ENCODE data around the gene MITF.

MITF gene

GRCh38 chr3:69842789-69843188, 103.5 kb downstream of the MITF start:
- H3K27ac ChIP-seq (replicated peaks) = no peak overlapping the region
- H3K4me3 ChIP-seq (replicated peaks; ENCODE audit: insufficient read depth, low read length) = no peak overlapping the region
- DNase-seq (ENCODE audit: low read depth in 1 of 2, low spot score in 1 of 2) = no peak
- no peak for TF ChIP-seq GABPA (IDR thresholded peaks at IDR 0.05; ENCODE audit: low read depth)
- TF ChIP-seq REST (IDR thresholded peaks at IDR 0.05; ENCODE audit: insufficient replicate concordance, low read depth) = no peak
- TF ChIP-seq POLR2AphosphoS5 (IDR thresholded peaks at IDR 0.05; ENCODE audit: low read depth) = no peak
- no peak for TF ChIP-seq SPI1 (IDR thresholded peaks at IDR 0.05; ENCODE audit: borderline replicate concordance, low read depth)
- no peak for TF ChIP-seq CTCF (IDR thresholded peaks at IDR 0.05; ENCODE audit: insufficient read depth, low read length)
- H3K27me3 ChIP-seq (ENCODE audit: insufficient read depth, poor library complexity, severe bottlenecking) = no peaks in the 10 kb centered on the region

- TF ChIP-seq SPI1 (IDR thresholded peaks at IDR 0.05; ENCODE audit: borderline replicate concordance, low read depth) (no peak), POLR2AphosphoS5 (IDR thresholded peaks at IDR 0.05; ENCODE audit: low read depth) (no peak), REST (IDR thresholded peaks at IDR 0.05; ENCODE audit: insufficient replicate concordance, low read depth) (no peak), GABPA (IDR thresholded peaks at IDR 0.05; ENCODE audit: low read depth) (no peak), CTCF (IDR thresholded peaks at IDR 0.05; ENCODE audit: insufficient read depth, low read length) (no peak)
- Histone ChIP-seq H3K27me3 (ENCODE audit: insufficient read depth, poor library complexity, severe bottlenecking) (no peaks in the 10 kb centered on the region), H3K4me3 (replicated peaks; ENCODE audit: insufficient read depth, low read length) (no peak overlapping the region), H3K27ac (replicated peaks) (no peak overlapping the region)
- DNase-seq (ENCODE audit: low read depth in 1 of 2, low spot score in 1 of 2) = no peak
These were observed 105.4 kb downstream of the MITF start for GRCh38 chr3:69844706-69845105.

- TF ChIP-seq CTCF (IDR thresholded peaks at IDR 0.05; ENCODE audit: insufficient read depth, low read length) (no peak), REST (IDR thresholded peaks at IDR 0.05; ENCODE audit: insufficient replicate concordance, low read depth) (no peak), GABPA (IDR thresholded peaks at IDR 0.05; ENCODE audit: low read depth) (no peak), POLR2AphosphoS5 (IDR thresholded peaks at IDR 0.05; ENCODE audit: low read depth) (no peak), SPI1 (IDR thresholded peaks at IDR 0.05; ENCODE audit: borderline replicate concordance, low read depth) (no peak)
- DNase-seq (ENCODE audit: low read depth in 1 of 2, low spot score in 1 of 2) = no peak
- H3K27me3 ChIP-seq (ENCODE audit: insufficient read depth, poor library complexity, severe bottlenecking) = no peaks in the 10 kb centered on the region
- H3K27ac ChIP-seq (replicated peaks) = no peak overlapping the region
- no peak overlapping the region for H3K4me3 ChIP-seq (replicated peaks; ENCODE audit: insufficient read depth, low read length)
These were observed 108.0 kb downstream of the MITF start for GRCh38 chr3:69847303-69847702.
